Measurements from ENCODE around the gene KRTAP5-3.

The KRTAP5-3 gene

DNA sequence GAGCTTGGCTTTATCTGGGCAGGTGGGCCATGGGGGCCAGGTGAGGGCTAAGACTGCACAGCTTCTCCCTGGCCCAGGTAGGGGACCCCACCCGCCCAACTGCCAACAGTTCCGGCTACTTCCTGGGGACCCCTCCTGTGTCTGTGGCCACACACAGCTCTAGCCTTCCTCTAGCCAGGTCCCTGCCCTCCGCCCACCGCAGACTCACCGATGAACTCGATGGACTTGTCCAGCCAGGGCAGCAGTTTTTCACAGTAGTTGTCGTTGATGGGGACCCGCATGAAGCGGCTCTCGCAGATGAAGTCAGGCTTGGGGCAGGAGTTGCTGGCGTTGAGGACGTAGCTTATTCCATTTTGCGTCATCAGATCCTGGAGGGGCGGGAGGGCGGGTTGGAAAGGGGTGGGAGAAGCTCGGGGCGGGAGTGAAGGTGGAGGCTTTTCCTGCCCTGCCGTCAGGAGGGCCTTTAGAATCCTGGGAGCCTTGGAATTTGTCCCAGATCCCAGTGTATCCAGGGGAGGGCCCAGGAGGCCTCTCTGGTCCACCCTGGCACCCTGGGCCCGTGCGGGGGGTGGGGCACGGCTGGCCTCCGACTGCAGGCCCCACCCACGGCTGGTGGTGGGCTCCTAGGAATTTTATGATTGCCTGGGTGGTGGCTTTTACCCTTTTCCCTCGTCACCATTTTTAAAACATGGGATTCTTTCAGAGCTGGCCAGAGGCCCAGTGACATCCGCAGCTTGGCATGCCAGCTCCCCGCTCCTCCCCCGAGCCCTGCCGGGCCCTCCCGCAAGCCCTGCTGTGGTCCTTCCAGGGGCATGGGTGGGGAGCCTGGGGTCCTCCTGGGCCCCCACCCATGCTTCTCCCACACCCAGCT lies 50.1 kb downstream of the KRTAP5-3 start:
- Mint-ChIP-seq H3K36me3 (ENCODE audit: low read depth) (no peaks in the 10 kb centered on the region), H3K27ac (no peak overlapping the region), H3K9me3 (no peaks in the 10 kb centered on the region)

More for the DNA sequence above, 50.1 kb downstream of the KRTAP5-3 start:
- Mint-ChIP-seq H3K4me3 (no peak overlapping the region), H3K4me1 (ENCODE audit: low read depth) (no peaks in the 10 kb centered on the region), H3K27me3 (peaks cover 69% of the 10 kb centered on the region)
- intact Hi-C loops (cut with micrococcal nuclease) = no loop called here

All from dendritic cell treated with granulocyte-macrophage colony-stimulating factor and Interleukin-4, amounts not matched to agents 40 ng/mL and 50 ng/mL, for 4 days (primary cell).